K562 (cell line): ENCODE data around the gene BTNL8. TPM values are rescaled to one million over a fixed set of nuclear protein-coding genes. Genes with fewer than 3 reads are reported as not detected.

ENCODE experiments used
- ATAC-seq: fragments of 200-7000 bp; cut with Tn5 transposase; 3 replicates; pipeline ENCODE4 v1.9.1; 2020; ENCODE audit warnings: moderate library complexity
- BruUV-seq: library from RNA; stranded (reverse); fragments of 400-500 nt; replicated peaks from 2 replicates; lab custom pipeline; 2021; lab: Mats Ljungman, UMichigan
- CTCF ChIA-PET: fragments of 300-600 bp; formaldehyde crosslinking; extraction: SDS; loops from one replicate; lab custom pipeline; 2021; ENCODE audit warnings: low intra/inter-chr PET ratio; lab: Yijun Ruan, JAX
- POLR2A ChIA-PET: fragments of 300-600, 350-650 bp; sonication (Branson Sonifier 250); formaldehyde crosslinking; extraction: SDS; loops from one replicate; lab custom pipeline; 2021; ENCODE audit warnings: antibody characterized with exemption, inconsistent platforms; lab: Yijun Ruan, JAX
- DNase-seq, 4 experiments: peaks; one replicate each; pipeline versions ENCODE4 v3.0.0 to v3.0.0-alpha.2; 2011 to 2018; ENCODE audit warnings: low spot score in 3 of 4, mixed read lengths in 3 of 4; ENCODE audit errors: extremely low read depth in 1 of 4
- FAIRE-seq: peaks from 2 replicates; lab custom pipeline; 2011; peaks lifted over from hg19 to GRCh38; lab: Jason Lieb, UNC
- H2AFZ ChIP-seq: 2 replicates; pipeline ENCODE4 v1.6.0; 2011; ENCODE audit warnings: low read depth, low read length, control low read depth, inconsistent platforms
- H3K27ac ChIP-seq: fragments of 200-600 bp; 3 replicates; pipeline ENCODE4 v1.8.0; 2011; ENCODE audit warnings: low read depth, mild to moderate bottlenecking, control low read depth, inconsistent platforms, low read length, moderate library complexity, mixed read lengths; ENCODE audit errors: extremely low read depth
- H3K27me3 ChIP-seq, 2 experiments: fragments of 300-600 bp in 1 of 2; 2 replicates in 1 of 2; 3 replicates in 1 of 2; pipeline versions ENCODE4 v1.6.0 to v1.8.0; 2011; ENCODE audit warnings: inconsistent platforms in 2 of 2, low read length in 2 of 2, mild to moderate bottlenecking in 1 of 2, mixed read lengths in 1 of 2, moderate library complexity in 1 of 2; ENCODE audit not compliant: control insufficient read depth in 2 of 2, insufficient read depth in 2 of 2
- H3K36me3 ChIP-seq: fragments of 300-600 bp; 3 replicates; pipeline ENCODE4 v1.8.0; 2011; ENCODE audit warnings: mild to moderate bottlenecking, low read length, inconsistent platforms; ENCODE audit not compliant: control insufficient read depth, insufficient read depth
- H3K4me1 ChIP-seq, 2 experiments: fragments of 200-600 bp in 1 of 2; replicated peaks in 1 of 2; 2 replicates in 1 of 2; 3 replicates in 1 of 2; pipeline versions ENCODE4 v1.5.1 to v1.8.0; 2011; ENCODE audit warnings: inconsistent platforms in 2 of 2, low read length in 2 of 2, mild to moderate bottlenecking in 1 of 2, mixed read lengths in 1 of 2, moderate library complexity in 1 of 2; ENCODE audit not compliant: control insufficient read depth in 2 of 2, insufficient read depth in 2 of 2
- H3K4me2 ChIP-seq: 2 replicates; pipeline ENCODE4 v1.6.1; 2011; ENCODE audit warnings: low read length, control low read depth, inconsistent platforms, mixed read lengths; ENCODE audit not compliant: insufficient read depth
- H3K4me3 ChIP-seq: fragments of 200-600 bp; sonication (generic), shearing (Covaris generic); 2 replicates; pipeline ENCODE4 v1.5.1; 2016; ENCODE audit warnings: control low read depth, inconsistent platforms
- H3K79me2 ChIP-seq: fragments of 200-600 bp; 3 replicates; pipeline ENCODE4 v1.8.0; 2011; ENCODE audit warnings: low read length, inconsistent platforms; ENCODE audit not compliant: control insufficient read depth, insufficient read depth
- H3K9ac ChIP-seq, 2 experiments: 2 replicates each; pipeline versions ENCODE4 v1.6.0 to v1.6.1; 2011; ENCODE audit warnings: low read depth in 2 of 2, low read length in 2 of 2, control low read depth in 1 of 2, inconsistent platforms in 1 of 2, mild to moderate bottlenecking in 1 of 2, mixed read lengths in 1 of 2; ENCODE audit not compliant: insufficient read depth in 1 of 2
- H3K9me1 ChIP-seq: one replicate; pipeline ENCODE4 v1.6.0; 2011; ENCODE audit warnings: inconsistent platforms, mild to moderate bottlenecking, low read length, moderate library complexity; ENCODE audit not compliant: control insufficient read depth, insufficient read depth
- H3K9me3 ChIP-seq: replicated peaks from 2 replicates; pipeline ENCODE4 v1.5.1; 2011; ENCODE audit warnings: low read depth, low read length, inconsistent platforms; ENCODE audit not compliant: control insufficient read depth, insufficient read depth
- H4K20me1 ChIP-seq: replicated peaks from 2 replicates; pipeline ENCODE4 v1.6.1; 2011; ENCODE audit warnings: low read length, inconsistent platforms, mixed read lengths; ENCODE audit not compliant: control insufficient read depth, insufficient read depth
- DNMT1 ChIP-seq: fragments of 450-650 bp; IDR thresholded peaks from 2 replicates; pipeline ENCODE4 v1.6.1; 2016; ENCODE audit warnings: antibody characterized with exemption, mild to moderate bottlenecking
- FOXK2 ChIP-seq, 2 experiments: fragments of 450-650 bp; IDR thresholded peaks in 1 of 2; conservative IDR thresholded peaks in 1 of 2; 2 replicates each; pipeline ENCODE4 v1.6.1; 2016; ENCODE audit warnings: low read depth in 2 of 2, mild to moderate bottlenecking in 1 of 2
- FOXP4 ChIP-seq: sonication (generic); formaldehyde crosslinking; IDR thresholded peaks from 2 replicates; pipeline ENCODE4 v1.8.0; 2022; ENCODE audit warnings: mild to moderate bottlenecking, missing genetic modification reagents, borderline replicate concordance
- MBD2 ChIP-seq: sonication (generic); IDR thresholded peaks from 2 replicates; pipeline ENCODE4 v1.6.1; 2016; ENCODE audit warnings: low read depth, borderline replicate concordance
- MTA2 ChIP-seq: fragments of 450-650 bp; IDR thresholded peaks from 2 replicates; pipeline ENCODE4 v1.6.1; 2016; ENCODE audit warnings: low read depth
- MTA3 ChIP-seq: fragments of 450-650 bp; formaldehyde crosslinking; IDR thresholded peaks from 2 replicates; pipeline ENCODE4 v1.6.1; 2017; ENCODE audit warnings: mild to moderate bottlenecking, borderline replicate concordance
- NONO ChIP-seq, 2 experiments: fragments of 200-400 bp in 1 of 2; fragments of 450-650 bp in 1 of 2; formaldehyde crosslinking in 1 of 2; IDR thresholded peaks; 2 replicates each; pipeline ENCODE4 v1.6.1; 2017; ENCODE audit warnings: low read depth in 2 of 2, mild to moderate bottlenecking in 2 of 2, moderate library complexity in 2 of 2, low read length in 1 of 2
- PHB ChIP-seq: fragments of 250-450 bp; sonication (Bioruptor Pico); IDR thresholded peaks from 2 replicates; pipeline ENCODE4 v1.5.0; 2021
- TAF9B ChIP-seq: fragments of 450-650 bp; IDR thresholded peaks from 2 replicates; pipeline ENCODE4 v1.6.1; 2018; ENCODE audit warnings: mild to moderate bottlenecking; ENCODE audit not compliant: partially characterized antibody
- ZNF384 ChIP-seq: IDR thresholded peaks from 2 replicates; pipeline ENCODE4 v1.6.1; 2012; ENCODE audit warnings: low read depth, low read length, improper control_type of control experiment
- WGBS: fragments of 100-300 bp; shearing (Covaris generic); methylation state at CpG from one replicate; pipeline ENCODE4 v1.1.6; 2016; ENCODE audit warnings: low coverage, mixed read lengths; ENCODE audit not compliant: insufficient coverage; ENCODE audit errors: missing lambda C conversion rate; 5-methylcytosine and 5-hydroxymethylcytosine counted together
- in situ Hi-C: fragments of 300-500 bp; cut with MboI; formaldehyde crosslinking; loops from 4 replicates; pipeline ENCODE4 v1.15.0; 2018; ENCODE audit warnings: inconsistent platforms, mixed read lengths
- intact Hi-C: fragments of 100-400 bp; cut with micrococcal nuclease; formaldehyde crosslinking; loops from 2 replicates; pipeline ENCODE4 v1.14.2; 2022
- polyA plus RNA-seq, 8 experiments: library from polyadenylated mRNA; depleted of rRNA in 4 of 8; stranded (reverse) in 5 of 8; unstranded in 3 of 8; fragments of >200 nt; fragmentation: Nextera tagmentation in 2 of 8; fragmentation: Illumina TruSeq in 1 of 8; extraction: Ambion mirVana in 2 of 8; extraction: Trizol in 1 of 8; gene quantifications; 2 replicates each; pipeline versions ENCODE4 v1.2.1 to v1.2.3, GENCODE V29; 2011 to 2014; ENCODE audit warnings: inconsistent platforms in 1 of 8, missing spikeins in 1 of 8
- total RNA-seq, 7 experiments: library from RNA; depleted of rRNA in 6 of 7; stranded (reverse); fragments of >200 nt in 6 of 7; fragmentation: Illumina TruSeq in 2 of 7; extraction: Trizol in 2 of 7; gene quantifications; 2 replicates each; pipeline versions ENCODE4 v1.2.1 to v1.2.3, GENCODE V29; 2011 to 2021; ENCODE audit warnings: low replicate concordance in 1 of 7
- TF ChIP-seq, protein P1 (sequence below), 2 experiments: fragments of 450-650 bp; IDR thresholded peaks; 2 replicates each; pipeline ENCODE4 v1.6.1; 2016; ENCODE audit warnings: mild to moderate bottlenecking in 2 of 2, borderline replicate concordance in 1 of 2, low read depth in 1 of 2, moderate library complexity in 1 of 2

Gene BTNL8
- total and polyA plus RNA-seq, 9 of the 15 experiments (the other 6 are each of a cell fraction or from before 2014, with no cell fraction given): 0.04 to 0.18 (median 0.07) TPM; not detected in 6

DNA sequence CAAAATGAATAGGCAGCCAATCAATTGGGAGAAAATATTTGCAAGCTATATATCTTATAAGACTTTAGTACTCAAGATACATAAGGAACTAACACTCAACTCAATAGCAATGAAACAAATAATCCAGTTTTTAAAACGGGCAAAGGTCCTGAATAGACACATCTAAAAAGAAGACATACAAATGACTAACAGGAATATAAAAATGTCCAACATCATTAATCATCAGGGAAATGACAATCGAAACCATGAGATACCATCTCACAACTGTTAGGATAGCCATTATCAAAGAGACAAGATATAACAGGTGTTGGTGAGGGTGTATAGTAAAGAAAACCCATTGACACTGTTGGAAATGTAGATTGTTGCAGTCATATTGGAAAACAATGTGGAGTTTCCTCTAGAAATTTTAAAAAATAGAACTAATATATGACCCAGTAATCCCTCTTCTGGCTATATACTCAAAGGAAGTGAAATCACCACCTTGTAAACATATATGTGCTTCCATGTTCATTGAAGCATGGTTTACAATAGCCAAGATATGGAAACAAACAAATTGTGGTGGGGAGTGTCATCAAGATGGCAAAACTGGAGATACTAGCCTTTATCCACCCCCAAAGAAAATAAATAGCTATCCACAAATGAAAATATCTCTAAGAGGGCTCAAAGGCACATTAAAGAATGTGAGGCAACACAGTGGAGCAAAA lies 75.8 kb downstream of the BTNL8 start (continued):
- no peak for TF ChIP-seq ZNF384
- no peak for TF ChIP-seq MBD2
- TF ChIP-seq DNMT1: no peak
- no peak for TF ChIP-seq PHB (CRISPR knock-in tag)
- TF ChIP-seq MTA2: no peak

DNA sequence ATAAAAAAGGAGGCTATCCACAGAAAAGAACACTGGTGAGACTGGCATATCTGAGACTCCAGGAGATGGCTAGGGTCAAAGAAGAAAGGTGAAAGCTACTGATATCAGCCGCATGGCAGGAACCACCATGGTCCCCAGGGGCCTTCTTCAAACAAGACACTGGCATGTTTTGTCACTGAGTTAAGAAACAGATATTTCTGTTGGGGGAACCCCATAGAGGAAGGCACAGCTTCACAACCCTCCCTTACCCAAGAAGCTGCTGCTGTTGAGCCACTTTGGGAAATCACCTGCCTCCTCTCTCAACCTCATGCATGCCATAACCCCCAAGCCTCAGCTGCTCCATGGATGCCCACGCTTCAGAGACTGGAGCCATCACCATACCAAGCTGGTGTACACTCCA lies 76.4 kb downstream of the BTNL8 start:
- Histone ChIP-seq H3K27me3 (no peaks in the 10 kb centered on the region), H4K20me1 (no peaks in the 10 kb centered on the region), H3K9ac (no peak overlapping the region), H3K79me2 (no peaks in the 10 kb centered on the region), H3K4me2 (no peak overlapping the region), H3K27ac (no peak overlapping the region), H2AFZ (no peak overlapping the region), H3K4me3 (no peak overlapping the region), H3K4me1 (no peaks in the 10 kb centered on the region), H3K9me3 (no peaks in the 10 kb centered on the region), H3K9me1 (no peaks in the 10 kb centered on the region), H3K36me3 (no peaks in the 10 kb centered on the region)
- in situ Hi-C loops (no loop called here), intact Hi-C loops (no loop called here)
- FAIRE-seq (no peak), DNase-seq (no peak), ATAC-seq (no peak)
- ChIA-PET POLR2A (no interaction called here), CTCF (no interaction called here)
- no TSS peak for BruUV-seq
- no CpG with 5 or more reads among the region's 2 CpGs for WGBS
- no peak for TF ChIP-seq MTA3
- TF ChIP-seq NONO (IDR thresholded peaks at IDR 0.05; ENCODE audit: low read depth in 2 of 2, low read length in 1 of 2): no peak
- TF ChIP-seq TAF9B: no peak
- TF ChIP-seq FOXK2 (conservative IDR thresholded peaks at IDR 0.05 in 1 of 2, IDR thresholded peaks at IDR 0.05 in 1 of 2; ENCODE audit: low read depth in 2 of 2): no peak
- TF ChIP-seq, protein P1, sequence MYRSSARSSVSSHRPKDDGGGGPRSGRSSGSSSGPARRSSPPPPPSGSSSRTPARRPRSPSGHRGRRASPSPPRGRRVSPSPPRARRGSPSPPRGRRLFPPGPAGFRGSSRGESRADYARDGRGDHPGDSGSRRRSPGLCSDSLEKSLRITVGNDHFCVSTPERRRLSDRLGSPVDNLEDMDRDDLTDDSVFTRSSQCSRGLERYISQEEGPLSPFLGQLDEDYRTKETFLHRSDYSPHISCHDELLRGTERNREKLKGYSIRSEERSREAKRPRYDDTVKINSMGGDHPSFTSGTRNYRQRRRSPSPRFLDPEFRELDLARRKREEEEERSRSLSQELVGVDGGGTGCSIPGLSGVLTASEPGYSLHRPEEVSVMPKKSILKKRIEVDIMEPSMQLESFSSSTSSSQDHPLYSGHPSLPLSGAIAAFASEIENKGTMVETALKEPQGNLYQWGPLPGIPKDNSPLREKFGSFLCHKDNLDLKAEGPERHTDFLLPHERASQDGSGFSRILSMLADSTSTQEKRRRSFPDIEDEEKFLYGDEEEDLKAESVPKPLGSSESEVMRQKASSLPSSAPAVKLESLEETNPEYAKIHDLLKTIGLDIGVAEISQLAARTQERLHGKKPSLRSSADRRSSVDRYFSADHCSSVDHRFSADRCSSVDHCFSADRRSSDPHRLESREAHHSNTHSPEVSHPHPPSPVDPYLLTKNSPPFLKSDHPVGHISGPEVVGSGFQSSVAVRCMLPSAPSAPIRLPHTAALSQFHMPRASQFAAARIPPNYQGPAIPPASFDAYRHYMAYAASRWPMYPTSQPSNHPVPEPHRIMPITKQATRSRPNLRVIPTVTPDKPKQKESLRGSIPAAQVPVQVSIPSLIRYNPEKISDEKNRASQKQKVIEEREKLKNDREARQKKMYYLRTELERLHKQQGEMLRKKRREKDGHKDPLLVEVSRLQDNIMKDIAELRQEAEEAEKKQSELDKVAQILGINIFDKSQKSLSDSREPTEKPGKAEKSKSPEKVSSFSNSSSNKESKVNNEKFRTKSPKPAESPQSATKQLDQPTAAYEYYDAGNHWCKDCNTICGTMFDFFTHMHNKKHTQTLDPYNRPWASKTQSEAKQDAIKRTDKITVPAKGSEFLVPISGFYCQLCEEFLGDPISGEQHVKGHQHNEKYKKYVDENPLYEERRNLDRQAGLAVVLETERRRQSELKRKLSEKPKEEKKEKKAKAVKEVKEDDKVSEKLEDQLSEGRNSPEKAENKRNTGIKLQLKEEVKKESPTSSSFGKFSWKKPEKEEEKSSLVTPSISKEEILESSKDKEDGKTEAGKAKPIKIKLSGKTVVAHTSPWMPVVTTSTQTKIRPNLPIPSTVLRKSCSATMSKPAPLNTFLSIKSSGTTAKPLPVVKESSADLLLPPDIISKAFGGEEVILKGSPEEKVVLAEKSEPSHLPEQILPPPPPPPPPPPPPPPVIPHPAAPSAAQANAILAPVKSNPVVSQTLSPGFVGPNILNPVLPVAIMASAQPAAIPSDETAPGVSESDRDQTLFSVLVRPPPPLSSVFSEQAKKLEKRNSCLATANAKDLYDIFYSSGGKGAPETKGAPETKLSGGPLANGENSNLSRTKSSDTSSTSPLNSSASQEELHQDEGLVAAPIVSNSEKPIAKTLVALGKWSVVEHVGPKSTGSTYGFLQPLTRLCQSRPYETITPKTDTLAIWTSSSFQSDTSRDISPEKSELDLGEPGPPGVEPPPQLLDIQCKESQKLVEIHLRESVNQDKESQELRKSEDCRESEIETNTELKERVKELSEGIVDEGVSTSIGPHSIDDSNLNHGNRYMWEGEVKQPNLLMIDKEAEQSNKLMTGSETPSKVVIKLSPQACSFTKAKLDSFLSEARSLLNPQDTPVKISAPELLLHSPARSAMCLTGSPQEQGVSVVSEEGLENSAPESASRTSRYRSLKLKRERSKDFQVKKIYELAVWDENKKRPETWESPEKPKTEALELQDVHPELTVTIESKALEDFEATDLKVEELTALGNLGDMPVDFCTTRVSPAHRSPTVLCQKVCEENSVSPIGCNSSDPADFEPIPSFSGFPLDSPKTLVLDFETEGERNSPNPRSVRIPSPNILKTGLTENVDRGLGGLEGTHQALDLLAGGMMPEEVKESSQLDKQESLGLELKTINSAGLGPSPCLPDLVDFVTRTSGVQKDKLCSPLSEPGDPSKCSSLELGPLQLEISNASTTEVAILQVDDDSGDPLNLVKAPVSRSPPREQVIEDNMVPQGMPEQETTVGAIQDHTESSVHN (IDR thresholded peaks at IDR 0.05; ENCODE audit: borderline replicate concordance in 1 of 2, low read depth in 1 of 2): no peak
- TF ChIP-seq FOXP4 (CRISPR knock-in tag): no peak
